NCI-H226 (cell line): Measurements from ENCODE around the gene ZMIZ1.

ENCODE experiments used
- DNase-seq: peaks from one replicate; pipeline ENCODE4 v3.0.0-alpha.2; 2015

ZMIZ1 gene

GRCh38 chr10:79298403-79299244 is 229.9 kb downstream of the ZMIZ1 start:
- DNase-seq: peak; percentile 96

- peak; percentile 88 for DNase-seq
Measured at GRCh38 chr10:79299397-79300241, 230.9 kb downstream of the ZMIZ1 start.

- DNase-seq: no peak
Measured at GRCh38 chr10:79300711-79301110, 231.9 kb downstream of the ZMIZ1 start.

GRCh38 chr10:79301754-79302530 is 233.2 kb downstream of the ZMIZ1 start:
- no peak for DNase-seq

GRCh38 chr10:79303631-79304478 is 235.1 kb downstream of the ZMIZ1 start:
- no peak for DNase-seq

- no peak for DNase-seq
Measured at GRCh38 chr10:79304479-79305087, 235.8 kb downstream of the ZMIZ1 start.

GRCh38 chr10:79305515-79305914 is 236.7 kb downstream of the ZMIZ1 start:
- DNase-seq: no peak

GRCh38 chr10:79305988-79306387 is 237.2 kb downstream of the ZMIZ1 start:
- no peak for DNase-seq

GRCh38 chr10:79306644-79307220 is 238.0 kb downstream of the ZMIZ1 start:
- DNase-seq: no peak

GRCh38 chr10:79308016-79308415 is 239.2 kb downstream of the ZMIZ1 start:
- no peak for DNase-seq

- DNase-seq: no peak
Measured at GRCh38 chr10:79308969-79309665, 240.4 kb downstream of the ZMIZ1 start.

GRCh38 chr10:79310200-79310865 is 241.6 kb downstream of the ZMIZ1 start:
- no peak for DNase-seq

GRCh38 chr10:79310911-79311573 is 242.3 kb downstream of the ZMIZ1 start:
- no peak for DNase-seq

- DNase-seq: no peak
Measured at GRCh38 chr10:79311581-79312407, 243.0 kb downstream of the ZMIZ1 start.

- no peak for DNase-seq
Measured at GRCh38 chr10:79312601-79313187, 243.9 kb downstream of the ZMIZ1 start.

- DNase-seq: no peak
Measured at GRCh38 chr10:79313320-79313719, 244.6 kb downstream of the ZMIZ1 start.

- DNase-seq: no peak
Measured at GRCh38 chr10:79313911-79314439, 245.2 kb downstream of the ZMIZ1 start.
